NCI-H1092 (cell line): Measurements from ENCODE around the gene KHDRBS1.
A peak's percentile ranks its signal among the peaks of the same experiment; 100 is the strongest.
"Not testable (repeated sequence)": the region's sequence is repeated elsewhere in the genome, so short reads cannot be mapped to it uniquely, and the experiment has no call there.

Source experiments
- DNase-seq: peaks from one replicate; lab custom pipeline; 2025; lab: John Stamatoyannopoulos, UW

The KHDRBS1 gene

DNA sequence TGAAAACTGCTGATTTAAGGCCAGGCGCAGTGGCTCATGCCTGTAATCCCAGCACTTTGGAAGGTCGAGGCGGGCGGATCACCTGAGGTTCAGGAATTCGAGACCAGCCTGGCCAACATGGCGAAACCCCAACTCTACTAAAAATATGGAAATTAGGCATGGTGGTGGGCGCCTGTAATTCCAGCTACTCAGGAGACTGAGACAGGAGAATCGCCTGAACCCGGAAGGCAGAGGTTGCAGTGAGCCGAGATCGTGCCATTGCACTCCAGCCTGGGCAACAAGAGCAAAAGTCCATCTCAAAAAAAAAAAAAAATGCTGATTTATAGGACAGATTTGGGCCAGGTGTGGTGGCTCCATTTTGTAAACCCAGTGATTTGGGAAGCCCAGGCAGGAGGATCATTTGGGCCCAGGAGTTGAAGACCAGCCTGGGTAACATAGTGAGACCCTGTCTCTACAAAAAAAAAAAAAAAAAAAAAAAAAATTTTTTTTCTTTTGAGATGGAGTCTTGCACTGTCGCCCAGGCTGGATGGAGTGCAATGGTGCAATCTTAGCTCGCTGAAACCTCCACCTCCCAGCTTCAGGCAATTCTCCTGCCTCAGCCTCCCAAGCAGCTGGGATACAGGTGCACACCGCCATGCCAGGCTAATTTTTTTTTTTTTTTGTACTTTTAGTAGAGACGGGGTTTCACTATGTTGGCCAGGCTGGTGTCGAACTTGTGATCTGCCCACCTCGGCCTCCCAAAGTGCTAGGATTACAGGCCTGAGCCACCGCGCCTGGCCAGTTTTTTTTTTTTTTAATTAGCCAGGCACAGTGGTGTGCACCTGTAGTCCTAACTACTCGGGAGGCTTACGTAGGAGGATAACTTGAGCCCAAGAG is 52.2 kb downstream of the KHDRBS1 start:
- DNase-seq: not testable (repeated sequence)

DNA sequence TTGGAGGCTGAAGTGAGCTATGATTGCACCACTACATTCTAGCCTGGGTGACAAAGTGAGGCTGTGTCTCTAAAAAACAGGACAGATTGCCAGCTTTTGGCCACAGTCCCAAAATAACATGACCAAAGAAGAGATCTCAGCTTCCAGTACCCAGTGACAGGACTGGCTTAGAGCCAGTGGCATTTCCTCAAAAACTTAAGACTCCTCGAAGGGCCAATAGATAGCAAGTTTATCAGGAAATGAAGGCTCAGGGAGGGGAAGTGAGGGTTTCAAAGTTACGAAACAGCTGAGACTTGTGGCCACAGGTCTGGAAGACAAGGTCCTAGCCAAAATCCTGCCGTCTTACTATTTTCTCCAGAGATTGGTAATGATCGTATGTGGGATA is 52.8 kb downstream of the KHDRBS1 start:
- DNase-seq: no peak

DNA sequence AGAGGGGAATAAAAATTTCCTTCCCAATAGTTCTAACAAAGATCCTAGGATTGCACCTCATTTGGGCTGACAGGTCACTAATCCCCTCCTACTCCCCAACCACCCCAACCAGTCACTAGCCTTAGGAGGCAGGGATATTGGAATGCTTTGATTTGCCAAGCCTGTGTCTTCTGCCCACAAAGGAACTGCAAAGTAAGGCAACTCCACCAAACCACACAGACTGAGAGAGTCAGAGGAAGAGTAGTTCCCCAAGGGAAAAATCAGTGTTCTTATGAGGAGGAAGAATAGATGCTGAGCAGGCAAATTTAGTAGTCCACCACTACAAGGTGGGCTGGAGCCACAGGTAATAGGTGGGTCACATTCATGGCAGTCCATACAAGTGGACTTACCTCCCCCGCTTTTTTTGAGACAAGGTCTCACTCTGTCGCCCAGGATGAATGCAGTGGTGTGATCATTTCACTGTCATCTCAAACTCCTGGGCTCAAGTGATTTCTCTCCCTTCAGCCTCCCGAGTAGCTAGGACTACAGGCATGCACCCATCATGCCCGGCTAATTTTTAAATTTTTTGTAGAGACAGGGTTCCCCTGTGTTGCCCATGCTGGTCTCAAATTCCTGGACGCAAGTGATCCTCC is 55.4 kb downstream of the KHDRBS1 start:
- DNase-seq: no peak

- DNase-seq: peak; percentile 76
Measured at GRCh38 chr1:32071758-32072621, 58.3 kb downstream of the KHDRBS1 start.

DNA sequence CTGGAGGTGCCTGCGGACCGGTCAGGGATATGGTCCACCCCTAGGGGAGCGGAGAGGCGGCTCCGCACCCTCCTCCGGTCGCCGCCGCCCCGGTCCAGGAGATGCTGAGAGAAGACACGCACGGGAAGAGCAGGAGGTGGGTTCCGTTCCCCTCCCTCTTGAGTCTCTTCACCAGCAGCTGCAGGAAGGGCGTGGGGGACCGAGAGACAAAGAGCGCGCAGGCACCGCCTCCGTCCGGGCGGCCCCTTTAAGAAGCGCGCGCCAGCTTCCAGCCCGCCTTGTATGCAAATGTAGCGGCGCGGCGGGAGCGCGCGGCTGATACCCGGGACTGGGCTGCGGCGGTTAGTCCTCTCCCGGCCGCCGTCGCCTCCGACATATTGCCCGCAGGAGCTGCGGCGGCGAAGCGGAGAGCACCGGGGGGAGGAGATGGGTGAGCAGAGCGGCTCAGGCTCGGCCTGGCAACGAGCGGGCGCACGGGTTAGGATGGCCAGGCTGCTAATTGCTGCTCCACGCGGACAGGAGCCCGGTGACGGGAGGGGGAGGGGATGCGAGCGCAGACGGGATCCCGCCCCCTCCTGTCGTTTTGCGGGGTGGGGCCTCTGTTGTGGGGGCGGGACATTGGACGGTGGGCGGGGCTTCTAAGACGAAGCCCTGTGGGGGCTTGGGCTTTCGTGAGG is 59.1 kb downstream of the KHDRBS1 start, which contains the start of gene TMEM39B:
Gene TMEM39B, plus strand, starts transcription at position 318 of the 677 bp plus-strand sequence. Its CDS starts 109 bp downstream, at position 427.
- peak; percentile 98 for DNase-seq

- DNase-seq: peak; percentile 96
Measured at GRCh38 chr1:32073299-32074229, 59.9 kb downstream of the KHDRBS1 start.

DNA sequence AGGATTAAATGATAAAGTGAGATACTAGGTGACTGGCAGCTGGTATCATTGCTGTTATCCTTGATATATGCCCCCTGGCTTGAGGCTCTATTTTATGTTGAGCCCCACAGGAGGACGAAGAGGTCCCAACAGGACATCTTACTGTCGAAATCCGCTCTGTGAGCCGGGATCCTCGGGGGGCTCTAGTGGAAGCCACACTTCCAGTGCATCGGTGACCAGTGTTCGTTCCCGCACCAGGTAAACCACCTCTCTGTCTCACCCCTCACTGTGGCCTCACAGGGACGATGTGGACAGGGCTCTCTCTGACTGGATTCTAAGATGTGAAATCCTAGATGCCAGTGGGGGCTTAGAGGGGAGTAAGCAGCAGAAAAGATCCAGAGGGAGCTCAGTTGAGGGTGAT is 61.2 kb downstream of the KHDRBS1 start:
- no peak for DNase-seq

DNA sequence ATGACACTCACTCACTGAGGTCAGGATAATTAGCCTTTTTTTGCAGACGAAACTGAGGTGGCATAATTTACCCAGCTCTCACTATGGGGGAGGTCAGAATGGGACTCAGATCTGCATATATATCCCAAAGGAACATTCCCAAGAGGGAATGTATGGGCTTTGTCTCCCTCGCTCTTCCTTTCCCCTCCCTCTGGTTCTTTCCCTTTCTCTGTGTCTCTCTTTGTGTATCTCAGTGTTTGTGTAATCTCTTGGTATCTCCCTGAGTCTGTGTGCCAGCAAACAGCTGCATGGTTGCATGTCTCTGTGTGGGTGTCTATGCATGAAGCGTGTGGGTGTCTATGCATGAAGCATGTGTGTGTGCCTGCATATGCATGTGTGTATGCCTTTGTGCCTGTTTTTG is 63.8 kb downstream of the KHDRBS1 start:
- no peak for DNase-seq

GRCh38 chr1:32082022-32082421 is 68.4 kb downstream of the KHDRBS1 start:
- no peak for DNase-seq

GRCh38 chr1:32086381-32086780 is 72.7 kb downstream of the KHDRBS1 start:
- not testable (repeated sequence) for DNase-seq

DNA sequence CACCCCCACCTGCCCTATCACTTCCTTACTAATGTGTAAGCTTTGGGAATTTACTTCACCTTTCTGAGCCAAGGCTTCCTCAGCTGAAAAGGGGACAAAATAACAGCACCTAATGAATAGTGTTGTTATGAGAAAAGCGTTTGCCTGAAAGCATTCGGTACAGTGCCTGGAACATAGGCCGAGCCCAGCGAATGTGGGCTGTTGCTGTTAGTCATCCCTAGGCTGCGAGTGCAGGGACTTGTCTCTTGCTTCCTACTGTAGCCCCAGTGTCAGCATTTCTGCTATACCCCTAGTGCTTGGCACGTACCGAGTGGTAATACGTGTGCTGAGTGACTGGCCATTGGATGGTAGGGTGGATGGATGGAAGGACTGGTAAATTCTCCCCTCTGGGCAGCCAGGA is 77.5 kb downstream of the KHDRBS1 start:
- no peak for DNase-seq

- no peak for DNase-seq
Measured at GRCh38 chr1:32091591-32091990, 77.9 kb downstream of the KHDRBS1 start.
